HL-60 (cell line): Measurements from ENCODE around the gene IDE.

Experiments used
- DNase-seq, 2 experiments: peaks; one replicate each; pipeline ENCODE4 v3.0.0-alpha.2; 2010 to 2020; ENCODE audit warnings: low read depth in 1 of 2, low spot score in 1 of 2
- H3K27ac ChIP-seq: fragments of 250-450 bp; sonication (Bioruptor Pico); replicated peaks from 2 replicates; pipeline ENCODE4 v1.5.1; 2020; ENCODE audit warnings: mild to moderate bottlenecking, moderate library complexity
- H3K27me3 ChIP-seq: fragments of 250-450 bp; sonication (Bioruptor Pico); 2 replicates; pipeline ENCODE4 v1.5.1; 2021; ENCODE audit warnings: mild to moderate bottlenecking, moderate library complexity; ENCODE audit not compliant: insufficient read depth, poor library complexity, severe bottlenecking
- H3K4me3 ChIP-seq: replicated peaks from 2 replicates; pipeline ENCODE4 v1.5.1; 2011; ENCODE audit warnings: mild to moderate bottlenecking, control low read depth, low read length; ENCODE audit not compliant: insufficient read depth
- CTCF ChIP-seq: IDR thresholded peaks from one replicate; pipeline ENCODE4 v1.5.1; 2011; ENCODE audit warnings: low read length, control low read depth, inconsistent platforms; ENCODE audit not compliant: insufficient read depth
- GABPA ChIP-seq: IDR thresholded peaks from 2 replicates; pipeline ENCODE4 v1.6.1; 2012; ENCODE audit warnings: low read depth
- POLR2AphosphoS5 ChIP-seq: IDR thresholded peaks from 2 replicates; pipeline ENCODE4 v1.6.1; 2012; ENCODE audit warnings: low read depth
- REST ChIP-seq: IDR thresholded peaks from 2 replicates; pipeline ENCODE4 v1.6.1; 2012; ENCODE audit warnings: low read depth; ENCODE audit not compliant: insufficient replicate concordance
- SPI1 ChIP-seq: IDR thresholded peaks from 2 replicates; pipeline ENCODE4 v1.6.1; 2012; ENCODE audit warnings: low read depth, mild to moderate bottlenecking, borderline replicate concordance

Gene IDE

GRCh38 chr10:92421550-92421949, 152.3 kb downstream of the IDE start:
- TF ChIP-seq SPI1: no peak
- no peak for TF ChIP-seq GABPA
- no peak for TF ChIP-seq CTCF
- no peak for TF ChIP-seq POLR2AphosphoS5
- TF ChIP-seq REST: no peak
- H3K27ac ChIP-seq: no peak overlapping the region
- no peaks in the 10 kb centered on the region for H3K27me3 ChIP-seq
- H3K4me3 ChIP-seq: no peak overlapping the region
- DNase-seq: no peak

GRCh38 chr10:92420546-92421275, 153.2 kb downstream of the IDE start:
- no peak overlapping the region for H3K4me3 ChIP-seq
- H3K27ac ChIP-seq: no peak overlapping the region
- H3K27me3 ChIP-seq: no peaks in the 10 kb centered on the region
- DNase-seq: no peak
- TF ChIP-seq POLR2AphosphoS5: no peak
- TF ChIP-seq GABPA: no peak

DNA sequence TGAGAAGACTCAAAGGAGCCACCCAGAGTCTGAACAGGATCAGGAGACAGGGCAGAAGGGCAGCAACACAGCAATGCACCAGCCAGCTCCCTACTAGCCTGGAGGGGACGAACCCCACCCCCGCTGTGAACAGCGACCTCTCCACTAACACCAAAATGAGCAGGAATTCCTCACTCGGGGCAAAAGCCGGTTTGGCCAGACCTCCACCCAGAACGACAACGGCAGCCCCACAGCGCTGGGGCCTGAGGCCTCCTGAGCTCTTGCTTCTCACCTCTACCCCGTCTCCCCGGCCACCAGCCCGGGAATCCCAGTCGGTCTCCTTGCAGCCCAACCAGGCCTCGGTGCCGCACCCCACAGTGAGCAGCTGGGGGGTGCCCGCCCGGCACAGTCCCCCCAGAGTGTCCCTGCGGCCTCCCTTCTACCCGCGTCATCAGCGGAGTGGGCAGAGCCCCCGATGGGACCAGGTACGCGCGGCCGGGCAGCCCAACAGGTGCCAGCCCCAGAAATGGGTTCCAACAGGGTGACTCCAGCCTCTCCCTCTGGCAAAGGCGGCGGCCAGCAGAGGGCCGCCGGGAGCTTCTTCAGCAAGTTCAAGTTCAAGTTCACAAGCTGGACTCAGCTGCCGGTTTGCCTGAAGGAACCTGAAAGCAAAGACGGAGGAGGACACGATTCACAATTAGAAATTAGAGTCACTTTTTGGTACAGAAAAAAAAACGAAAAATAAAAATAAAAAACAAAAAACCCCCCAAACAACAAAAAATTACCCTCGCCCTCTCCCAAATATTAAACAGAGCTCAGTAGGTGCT, 153.9 kb downstream of the IDE start:
- no peak for TF ChIP-seq SPI1
- no peak for TF ChIP-seq REST
- TF ChIP-seq GABPA: no peak
- no peak for TF ChIP-seq CTCF
- TF ChIP-seq POLR2AphosphoS5: no peak
- H3K27me3 ChIP-seq: no peaks in the 10 kb centered on the region
- no peak overlapping the region for H3K27ac ChIP-seq
- no peak overlapping the region for H3K4me3 ChIP-seq
- no peak for DNase-seq

DNA sequence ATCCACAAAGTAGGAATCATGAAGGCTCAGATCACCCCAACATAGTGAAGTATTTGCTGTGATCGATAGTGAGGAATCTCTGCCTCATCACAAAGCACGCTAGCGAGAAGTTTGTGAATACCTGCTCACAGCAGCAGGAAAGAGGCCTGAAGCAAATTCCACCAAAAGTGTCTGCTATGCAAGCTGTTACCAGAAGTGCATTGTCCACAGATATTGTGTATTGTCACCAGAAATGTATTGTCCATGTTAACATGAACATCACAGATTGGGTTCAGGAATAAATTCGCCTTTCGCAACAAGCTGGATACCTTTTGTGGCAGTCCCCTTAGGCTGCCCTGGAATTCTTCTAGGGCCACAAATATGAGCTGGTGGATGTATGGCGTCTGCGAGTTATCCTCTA, 155.0 kb downstream of the IDE start:
- Histone ChIP-seq H3K27ac (no peak overlapping the region), H3K27me3 (no peaks in the 10 kb centered on the region), H3K4me3 (no peak overlapping the region)
- no peak for DNase-seq
- TF ChIP-seq CTCF (no peak), POLR2AphosphoS5 (no peak), GABPA (no peak)
